ENCODE measurements around the gene ARL5C.

ARL5C gene

GRCh38 chr17:39200070-39200879 lies 34.3 kb upstream of the ARL5C start, which contains the start of gene RPL19 (continued):
- no peak for TF ChIP-seq ZNF280D (tag by site-specific recombination; IDR thresholded peaks at IDR 0.05)
- TF ChIP-seq HOXD13 (CRISPR knock-in tag; IDR thresholded peaks at IDR 0.05; ENCODE audit: borderline replicate concordance) = no peak
- no peak for TF ChIP-seq ZNF350 (tag by site-specific recombination; IDR thresholded peaks at IDR 0.05)
- TF ChIP-seq, protein P1, sequence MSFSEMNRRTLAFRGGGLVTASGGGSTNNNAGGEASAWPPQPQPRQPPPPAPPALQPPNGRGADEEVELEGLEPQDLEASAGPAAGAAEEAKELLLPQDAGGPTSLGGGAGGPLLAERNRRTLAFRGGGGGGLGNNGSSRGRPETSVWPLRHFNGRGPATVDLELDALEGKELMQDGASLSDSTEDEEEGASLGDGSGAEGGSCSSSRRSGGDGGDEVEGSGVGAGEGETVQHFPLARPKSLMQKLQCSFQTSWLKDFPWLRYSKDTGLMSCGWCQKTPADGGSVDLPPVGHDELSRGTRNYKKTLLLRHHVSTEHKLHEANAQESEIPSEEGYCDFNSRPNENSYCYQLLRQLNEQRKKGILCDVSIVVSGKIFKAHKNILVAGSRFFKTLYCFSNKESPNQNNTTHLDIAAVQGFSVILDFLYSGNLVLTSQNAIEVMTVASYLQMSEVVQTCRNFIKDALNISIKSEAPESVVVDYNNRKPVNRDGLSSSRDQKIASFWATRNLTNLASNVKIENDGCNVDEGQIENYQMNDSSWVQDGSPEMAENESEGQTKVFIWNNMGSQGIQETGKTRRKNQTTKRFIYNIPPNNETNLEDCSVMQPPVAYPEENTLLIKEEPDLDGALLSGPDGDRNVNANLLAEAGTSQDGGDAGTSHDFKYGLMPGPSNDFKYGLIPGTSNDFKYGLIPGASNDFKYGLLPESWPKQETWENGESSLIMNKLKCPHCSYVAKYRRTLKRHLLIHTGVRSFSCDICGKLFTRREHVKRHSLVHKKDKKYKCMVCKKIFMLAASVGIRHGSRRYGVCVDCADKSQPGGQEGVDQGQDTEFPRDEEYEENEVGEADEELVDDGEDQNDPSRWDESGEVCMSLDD (tag by site-specific recombination; IDR thresholded peaks at IDR 0.05) = 0 out of 2 replicates have a peak, but pooled peaks have one; percentile 32
- TF ChIP-seq PRDM1 (tag by site-specific recombination; IDR thresholded peaks at IDR 0.05) = no peak
- peak; percentile 66; the same call in 1 of the 2 replicates for TF ChIP-seq KLF16 (tag by site-specific recombination; IDR thresholded peaks at IDR 0.05)
- no peak for TF ChIP-seq ZNF19 (tag by site-specific recombination; IDR thresholded peaks at IDR 0.05; ENCODE audit: low read depth)
- no peak for TF ChIP-seq ZNF214 (tag by site-specific recombination; IDR thresholded peaks at IDR 0.05; ENCODE audit: borderline replicate concordance)
- TF ChIP-seq, protein P2, sequence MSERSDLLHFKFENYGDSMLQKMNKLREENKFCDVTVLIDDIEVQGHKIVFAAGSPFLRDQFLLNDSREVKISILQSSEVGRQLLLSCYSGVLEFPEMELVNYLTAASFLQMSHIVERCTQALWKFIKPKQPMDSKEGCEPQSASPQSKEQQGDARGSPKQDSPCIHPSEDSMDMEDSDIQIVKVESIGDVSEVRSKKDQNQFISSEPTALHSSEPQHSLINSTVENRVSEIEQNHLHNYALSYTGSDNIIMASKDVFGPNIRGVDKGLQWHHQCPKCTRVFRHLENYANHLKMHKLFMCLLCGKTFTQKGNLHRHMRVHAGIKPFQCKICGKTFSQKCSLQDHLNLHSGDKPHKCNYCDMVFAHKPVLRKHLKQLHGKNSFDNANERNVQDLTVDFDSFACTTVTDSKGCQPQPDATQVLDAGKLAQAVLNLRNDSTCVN (tag by site-specific recombination; optimal IDR thresholded peaks at IDR 0.05) = peak; percentile 32
- TF ChIP-seq ZFP37 (tag by site-specific recombination; IDR thresholded peaks at IDR 0.05) = 0 out of 2 replicates have a peak, but pooled peaks have one; percentile 42
- TF ChIP-seq, protein P3, sequence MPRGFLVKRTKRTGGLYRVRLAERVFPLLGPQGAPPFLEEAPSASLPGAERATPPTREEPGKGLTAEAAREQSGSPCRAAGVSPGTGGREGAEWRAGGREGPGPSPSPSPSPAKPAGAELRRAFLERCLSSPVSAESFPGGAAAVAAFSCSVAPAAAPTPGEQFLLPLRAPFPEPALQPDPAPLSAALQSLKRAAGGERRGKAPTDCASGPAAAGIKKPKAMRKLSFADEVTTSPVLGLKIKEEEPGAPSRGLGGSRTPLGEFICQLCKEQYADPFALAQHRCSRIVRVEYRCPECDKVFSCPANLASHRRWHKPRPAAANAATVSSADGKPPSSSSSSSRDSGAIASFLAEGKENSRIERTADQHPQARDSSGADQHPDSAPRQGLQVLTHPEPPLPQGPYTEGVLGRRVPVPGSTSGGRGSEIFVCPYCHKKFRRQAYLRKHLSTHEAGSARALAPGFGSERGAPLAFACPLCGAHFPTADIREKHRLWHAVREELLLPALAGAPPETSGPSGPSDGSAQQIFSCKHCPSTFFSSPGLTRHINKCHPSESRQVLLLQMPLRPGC (tag by site-specific recombination; IDR thresholded peaks at IDR 0.05) = no peak; the same call in none of the 2 replicates
- TF ChIP-seq ZNF768 (tag by site-specific recombination; IDR thresholded peaks at IDR 0.05) = no peak
- no peak for TF ChIP-seq ZNF792 (tag by site-specific recombination; IDR thresholded peaks at IDR 0.05)
- no peak for TF ChIP-seq GLI4 (tag by site-specific recombination; IDR thresholded peaks at IDR 0.05)
- no peak for TF ChIP-seq ZNF621 (tag by site-specific recombination; IDR thresholded peaks at IDR 0.05)
- TF ChIP-seq BCL11B (tag by site-specific recombination; IDR thresholded peaks at IDR 0.05; ENCODE audit: low read depth) = no peak
- TF ChIP-seq ZNF664 (tag by site-specific recombination; IDR thresholded peaks at IDR 0.05) = no peak
- TF ChIP-seq ZNF426 (tag by site-specific recombination; IDR thresholded peaks at IDR 0.05) = no peak
- TF ChIP-seq ATF2 (tag by site-specific recombination; IDR thresholded peaks at IDR 0.05; ENCODE audit: low read depth) = no peak
- TF ChIP-seq ZNF324 (tag by site-specific recombination; IDR thresholded peaks at IDR 0.05) = no peak
- peak; percentile 59 for TF ChIP-seq YY2 (tag by site-specific recombination; IDR thresholded peaks at IDR 0.05)
- TF ChIP-seq, protein P4, sequence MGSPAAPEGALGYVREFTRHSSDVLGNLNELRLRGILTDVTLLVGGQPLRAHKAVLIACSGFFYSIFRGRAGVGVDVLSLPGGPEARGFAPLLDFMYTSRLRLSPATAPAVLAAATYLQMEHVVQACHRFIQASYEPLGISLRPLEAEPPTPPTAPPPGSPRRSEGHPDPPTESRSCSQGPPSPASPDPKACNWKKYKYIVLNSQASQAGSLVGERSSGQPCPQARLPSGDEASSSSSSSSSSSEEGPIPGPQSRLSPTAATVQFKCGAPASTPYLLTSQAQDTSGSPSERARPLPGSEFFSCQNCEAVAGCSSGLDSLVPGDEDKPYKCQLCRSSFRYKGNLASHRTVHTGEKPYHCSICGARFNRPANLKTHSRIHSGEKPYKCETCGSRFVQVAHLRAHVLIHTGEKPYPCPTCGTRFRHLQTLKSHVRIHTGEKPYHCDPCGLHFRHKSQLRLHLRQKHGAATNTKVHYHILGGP (tag by site-specific recombination; IDR thresholded peaks at IDR 0.05) = no peak
- TF ChIP-seq ZNF184 (tag by site-specific recombination; IDR thresholded peaks at IDR 0.05) = no peak
- TF ChIP-seq ZNF157 (tag by site-specific recombination; IDR thresholded peaks at IDR 0.05) = no peak
- peak; percentile 44 for TF ChIP-seq ZNF335 (tag by site-specific recombination; conservative IDR thresholded peaks at IDR 0.05)
- TF ChIP-seq ZNF654 (tag by site-specific recombination; IDR thresholded peaks at IDR 0.05; ENCODE audit: low read depth) = no peak
- TF ChIP-seq, protein P5, sequence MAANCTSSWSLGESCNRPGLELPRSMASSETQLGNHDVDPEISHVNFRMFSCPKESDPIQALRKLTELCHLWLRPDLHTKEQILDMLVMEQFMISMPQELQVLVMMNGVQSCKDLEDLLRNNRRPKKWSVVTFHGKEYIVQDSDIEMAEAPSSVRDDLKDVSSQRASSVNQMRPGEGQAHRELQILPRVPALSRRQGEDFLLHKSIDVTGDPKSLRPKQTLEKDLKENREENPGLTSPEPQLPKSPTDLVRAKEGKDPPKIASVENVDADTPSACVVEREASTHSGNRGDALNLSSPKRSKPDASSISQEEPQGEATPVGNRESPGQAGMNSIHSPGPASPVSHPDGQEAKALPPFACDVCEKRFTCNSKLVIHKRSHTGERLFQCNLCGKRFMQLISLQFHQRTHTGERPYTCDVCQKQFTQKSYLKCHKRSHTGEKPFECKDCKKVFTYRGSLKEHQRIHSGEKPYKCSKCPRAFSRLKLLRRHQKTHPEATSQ (tag by site-specific recombination; IDR thresholded peaks at IDR 0.05) = no peak
